GM18511 (cell line): ENCODE results near the gene CTNNA3.

Source experiments
- ATAC-seq: cut with Tn5 transposase; IDR thresholded peaks from one replicate; pipeline ENCODE4 v1.9.1; 2021; ENCODE audit warnings: mild to moderate bottlenecking, moderate library complexity; ENCODE audit not compliant: unreplicated experiment

CTNNA3 gene

GRCh38 chr10:66951896-66952295 is 744.1 kb downstream of the CTNNA3 start:
- ATAC-seq: no peak

DNA sequence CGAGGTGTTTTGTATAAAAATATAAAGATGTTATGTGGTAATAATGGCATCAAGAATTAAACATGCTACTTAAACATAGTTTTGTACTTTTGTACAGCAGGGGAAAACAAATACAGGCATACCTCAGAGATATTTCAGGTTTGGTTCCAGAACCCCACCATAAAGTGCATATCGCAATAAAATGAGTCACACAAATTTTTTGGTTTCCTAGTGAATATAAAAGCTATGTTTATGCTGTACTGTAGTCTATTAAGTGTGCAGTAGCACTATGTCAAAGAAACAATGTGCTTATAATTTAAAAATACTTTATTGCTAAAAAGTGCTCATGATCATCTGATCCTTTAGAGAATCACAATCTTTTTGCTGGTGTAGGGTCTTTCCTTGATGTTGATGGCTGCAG is 752.4 kb downstream of the CTNNA3 start:
- no peak for ATAC-seq

GRCh38 chr10:66942407-66942806 is 753.6 kb downstream of the CTNNA3 start:
- ATAC-seq: no peak

DNA sequence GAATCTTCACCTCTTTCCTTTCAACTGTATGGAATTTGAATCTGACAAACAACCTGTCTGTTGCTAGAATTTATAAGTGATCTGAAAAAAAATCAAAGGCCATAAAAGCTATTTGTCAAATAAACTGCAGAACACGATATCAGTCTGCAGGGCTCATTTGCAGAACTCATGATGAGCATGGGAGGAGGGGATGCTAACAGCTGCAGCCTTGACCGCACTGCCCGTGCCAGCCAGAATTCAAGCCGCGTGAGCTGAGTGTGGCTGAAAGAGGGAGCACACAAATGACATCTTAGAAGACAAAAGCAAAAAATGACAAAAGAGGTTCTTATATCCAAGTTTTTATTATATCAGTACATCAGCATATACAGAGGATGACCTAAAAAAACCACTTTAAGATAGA is 754.5 kb downstream of the CTNNA3 start:
- no peak for ATAC-seq

- no peak for ATAC-seq
Observed at GRCh38 chr10:66940965-66941364, 755.0 kb downstream of the CTNNA3 start.

- no peak for ATAC-seq
Observed at GRCh38 chr10:66934711-66935110, 761.3 kb downstream of the CTNNA3 start.

GRCh38 chr10:66931949-66932343 is 764.0 kb downstream of the CTNNA3 start:
- no peak for ATAC-seq

- peak; percentile 83 for ATAC-seq
Observed at GRCh38 chr10:66931340-66931948, 764.6 kb downstream of the CTNNA3 start.

DNA sequence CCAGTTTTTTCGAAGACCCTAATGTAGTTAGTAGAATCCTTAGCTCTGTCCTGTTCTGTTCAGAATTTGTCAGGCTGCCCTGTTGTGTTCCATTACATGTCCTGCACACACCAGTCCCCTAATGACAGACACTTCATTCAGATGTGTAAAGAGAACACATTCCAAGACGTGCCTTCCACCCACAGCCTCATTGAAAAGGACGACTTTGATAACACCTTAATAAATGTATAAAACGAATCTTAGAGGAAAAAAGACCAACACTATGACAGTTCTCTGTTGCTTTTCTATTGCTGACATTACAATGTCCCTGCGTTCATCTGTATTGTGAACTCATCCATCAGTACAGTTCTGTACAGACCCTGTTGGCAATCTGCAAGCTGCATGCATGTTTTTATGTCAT is 766.6 kb downstream of the CTNNA3 start:
- ATAC-seq: no peak

DNA sequence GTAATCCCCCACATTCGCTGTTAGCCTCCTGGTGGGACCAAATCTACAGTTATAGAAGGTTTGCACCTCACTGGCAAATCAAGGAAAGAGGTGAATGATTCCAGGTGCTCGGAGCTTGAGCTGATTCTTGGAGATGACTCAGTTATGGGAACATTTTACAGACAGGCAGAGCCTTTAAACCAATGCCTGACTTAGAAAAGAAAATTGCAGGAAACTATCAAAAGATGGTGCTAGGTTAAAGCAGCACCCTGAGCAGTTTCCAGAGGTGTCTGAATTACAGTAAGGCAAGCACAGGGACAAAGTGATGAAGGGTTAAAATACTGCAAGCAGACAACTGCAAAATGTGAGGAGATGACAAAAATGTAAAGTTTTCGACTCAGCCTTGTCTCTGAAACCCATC is 767.2 kb downstream of the CTNNA3 start:
- ATAC-seq: no peak

DNA sequence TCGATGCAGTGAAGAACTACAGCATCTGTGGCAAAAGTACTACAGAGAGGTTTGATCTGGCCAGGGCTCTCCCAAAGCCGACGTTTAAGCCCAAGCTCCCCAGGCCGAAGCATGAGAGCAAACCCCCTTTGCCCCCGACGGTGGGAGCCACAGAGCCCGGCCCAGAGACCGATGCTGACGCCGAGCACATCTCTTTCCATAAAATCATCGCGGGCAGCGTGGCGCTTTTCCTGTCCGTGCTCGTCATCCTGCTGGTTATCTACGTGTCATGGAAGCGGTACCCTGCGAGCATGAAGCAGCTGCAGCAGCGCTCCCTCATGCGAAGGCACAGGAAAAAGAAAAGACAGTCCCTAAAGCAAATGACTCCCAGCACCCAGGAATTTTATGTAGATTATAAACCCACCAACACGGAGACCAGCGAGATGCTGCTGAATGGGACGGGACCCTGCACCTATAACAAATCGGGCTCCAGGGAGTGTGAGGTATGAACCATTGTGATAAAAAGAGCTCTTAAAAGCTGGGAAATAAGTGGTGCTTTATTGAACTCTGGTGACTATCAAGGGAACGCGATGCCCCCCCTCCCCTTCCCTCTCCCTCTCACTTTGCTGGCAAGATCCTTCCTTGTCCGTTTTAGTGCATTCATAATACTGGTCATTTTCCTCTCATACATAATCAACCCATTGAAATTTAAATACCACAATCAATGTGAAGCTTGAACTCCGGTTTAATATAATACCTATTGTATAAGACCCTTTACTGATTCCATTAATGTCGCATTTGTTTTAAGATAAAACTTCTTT is 767.8 kb downstream of the CTNNA3 start:
- ATAC-seq: no peak

- ATAC-seq: no peak
Observed at GRCh38 chr10:66927251-66927935, 768.6 kb downstream of the CTNNA3 start.

DNA sequence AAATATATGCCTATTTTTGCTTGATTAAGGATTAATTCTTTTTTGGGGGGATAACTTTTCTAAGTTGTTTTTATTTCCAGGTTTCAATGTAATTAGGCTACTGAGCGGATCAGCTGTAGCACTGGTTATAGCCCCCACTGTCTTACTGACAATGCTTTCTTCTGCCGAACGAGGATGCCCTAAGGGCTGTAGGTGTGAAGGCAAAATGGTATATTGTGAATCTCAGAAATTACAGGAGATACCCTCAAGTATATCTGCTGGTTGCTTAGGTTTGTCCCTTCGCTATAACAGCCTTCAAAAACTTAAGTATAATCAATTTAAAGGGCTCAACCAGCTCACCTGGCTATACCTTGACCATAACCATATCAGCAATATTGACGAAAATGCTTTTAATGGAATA is 769.2 kb downstream of the CTNNA3 start:
- ATAC-seq: no peak

- peak; percentile 100 for ATAC-seq
Observed at GRCh38 chr10:66925896-66926715, 769.9 kb downstream of the CTNNA3 start, which contains the start of gene LRRTM3. TSS of gene LRRTM3 (plus strand) at chr10:66926036.

- no peak for ATAC-seq
Observed at GRCh38 chr10:66925373-66925772, 770.6 kb downstream of the CTNNA3 start.

DNA sequence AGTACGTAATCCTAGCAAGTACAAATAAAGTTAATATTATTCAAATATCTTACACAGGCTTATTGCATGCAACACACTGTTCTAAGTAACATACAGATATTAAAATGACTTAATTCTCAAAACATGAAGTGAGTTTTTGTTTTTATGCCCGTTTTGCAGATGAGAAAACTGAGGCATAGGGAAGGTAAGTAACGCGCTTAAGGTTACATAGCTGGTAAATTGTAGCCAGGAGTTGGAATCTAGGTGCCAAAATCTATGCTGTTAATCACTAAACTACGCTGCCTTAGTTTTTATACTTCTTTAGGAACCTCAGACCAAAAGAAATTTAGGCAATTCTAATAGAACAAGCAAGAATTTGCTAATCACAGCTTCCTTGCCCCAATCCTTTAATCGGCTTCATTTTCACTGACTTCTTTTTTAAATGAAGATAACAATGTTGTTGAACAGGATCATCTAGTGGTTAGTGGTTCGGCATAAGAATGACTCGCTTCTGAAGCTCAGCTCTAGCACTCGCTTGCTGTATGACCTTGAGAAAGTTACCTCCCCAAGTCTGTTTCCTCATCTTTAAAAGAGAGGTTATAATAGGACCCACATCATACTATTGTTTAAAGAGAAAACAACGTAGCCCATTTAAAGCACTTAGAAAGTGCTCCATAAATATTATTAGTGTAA is 771.2 kb downstream of the CTNNA3 start:
- ATAC-seq: no peak

DNA sequence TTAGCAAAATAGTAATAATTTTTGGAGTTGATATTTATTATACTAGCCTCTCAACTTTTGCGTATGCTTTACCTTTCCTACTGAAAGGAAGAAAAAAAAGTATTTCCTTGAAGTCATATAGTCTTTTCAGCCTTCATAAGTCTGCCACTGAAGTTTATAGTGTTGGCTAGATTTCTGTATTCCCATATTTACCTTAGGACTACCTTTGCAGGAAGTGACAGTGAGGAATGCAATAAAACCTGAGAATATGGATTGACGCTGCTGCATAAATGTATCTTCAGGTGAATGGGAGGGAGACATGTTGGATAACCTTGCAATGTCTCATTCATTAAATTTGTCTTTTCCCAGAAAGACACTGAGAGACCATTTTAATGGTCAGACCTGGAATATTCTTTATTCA is 776.7 kb downstream of the CTNNA3 start:
- ATAC-seq: no peak

DNA sequence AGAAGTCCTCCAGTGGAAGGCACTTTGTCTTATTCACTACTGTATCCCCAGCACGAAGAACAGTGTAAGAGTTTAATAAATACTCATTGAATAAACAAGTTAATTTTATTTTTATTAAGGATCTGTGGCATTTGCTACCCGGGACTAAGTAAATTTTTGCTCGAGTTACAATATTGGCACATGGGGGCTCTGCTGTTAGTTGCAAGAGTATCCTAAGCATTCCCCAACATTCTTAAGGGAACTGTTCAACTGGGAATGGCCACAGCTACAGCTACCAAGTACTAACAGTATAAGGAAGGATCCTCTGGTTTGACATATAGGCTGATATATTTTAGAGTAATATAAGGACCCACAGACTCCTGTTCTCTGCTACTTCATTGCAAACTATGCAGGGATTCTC is 778.9 kb downstream of the CTNNA3 start:
- ATAC-seq: no peak

- ATAC-seq: no peak
Observed at GRCh38 chr10:66916030-66916429, 780.0 kb downstream of the CTNNA3 start.

GRCh38 chr10:66910671-66911070 is 785.3 kb downstream of the CTNNA3 start:
- ATAC-seq: no peak

GRCh38 chr10:66892871-66893270 is 803.1 kb downstream of the CTNNA3 start:
- no peak for ATAC-seq
